ENCODE results near the gene PPIL1. TPM values are rescaled to one million over a fixed set of nuclear protein-coding genes. Genes with fewer than 3 reads are reported as not detected.

The PPIL1 gene
- total RNA-seq, 1 experiment from 2014 or later, result 72.0 TPM

DNA sequence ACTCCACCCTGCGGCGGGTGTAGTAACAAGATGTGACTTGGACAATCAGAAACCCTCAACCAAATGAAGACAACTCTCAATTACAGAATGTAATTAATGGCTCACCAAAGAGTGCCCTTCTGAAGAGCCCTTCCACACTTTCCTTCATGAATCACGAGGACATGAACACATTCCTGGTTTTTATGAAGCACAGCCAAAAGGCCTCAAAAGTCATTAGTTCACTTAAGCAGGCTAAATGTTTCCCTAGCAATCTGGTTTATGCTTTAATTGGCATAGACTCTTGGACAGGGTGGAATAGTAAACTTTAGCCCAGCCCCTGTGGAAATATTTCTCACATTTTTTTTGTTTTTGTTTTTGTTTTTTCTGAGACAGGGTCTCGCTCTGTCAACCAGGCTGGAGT lies 55.8 kb downstream of the PPIL1 start:
- POLR2A ChIA-PET (ENCODE audit: low non-redundant PET), result no interaction called here
- H3K9me3 ChIP-seq (ENCODE audit: low read depth, low read length, poor library complexity, severe bottlenecking), result no peaks in the 10 kb centered on the region
- no peak overlapping the region for H3K4me3 ChIP-seq (ENCODE audit: low read depth, low read length, poor library complexity, severe bottlenecking)
- no peak for TF ChIP-seq EZH2 (IDR thresholded peaks at IDR 0.05; ENCODE audit: borderline replicate concordance, low read depth, low read length, poor library complexity, severe bottlenecking)
- TF ChIP-seq, protein P1, sequence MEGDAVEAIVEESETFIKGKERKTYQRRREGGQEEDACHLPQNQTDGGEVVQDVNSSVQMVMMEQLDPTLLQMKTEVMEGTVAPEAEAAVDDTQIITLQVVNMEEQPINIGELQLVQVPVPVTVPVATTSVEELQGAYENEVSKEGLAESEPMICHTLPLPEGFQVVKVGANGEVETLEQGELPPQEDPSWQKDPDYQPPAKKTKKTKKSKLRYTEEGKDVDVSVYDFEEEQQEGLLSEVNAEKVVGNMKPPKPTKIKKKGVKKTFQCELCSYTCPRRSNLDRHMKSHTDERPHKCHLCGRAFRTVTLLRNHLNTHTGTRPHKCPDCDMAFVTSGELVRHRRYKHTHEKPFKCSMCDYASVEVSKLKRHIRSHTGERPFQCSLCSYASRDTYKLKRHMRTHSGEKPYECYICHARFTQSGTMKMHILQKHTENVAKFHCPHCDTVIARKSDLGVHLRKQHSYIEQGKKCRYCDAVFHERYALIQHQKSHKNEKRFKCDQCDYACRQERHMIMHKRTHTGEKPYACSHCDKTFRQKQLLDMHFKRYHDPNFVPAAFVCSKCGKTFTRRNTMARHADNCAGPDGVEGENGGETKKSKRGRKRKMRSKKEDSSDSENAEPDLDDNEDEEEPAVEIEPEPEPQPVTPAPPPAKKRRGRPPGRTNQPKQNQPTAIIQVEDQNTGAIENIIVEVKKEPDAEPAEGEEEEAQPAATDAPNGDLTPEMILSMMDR (conservative IDR thresholded peaks at IDR 0.05; ENCODE audit: low read depth, low read length), result no peak
- H3K27me3 ChIP-seq (replicated peaks; ENCODE audit: insufficient read depth, low read depth, low read length, poor library complexity), result no peaks in the 10 kb centered on the region
- no peaks in the 10 kb centered on the region for H3K4me1 ChIP-seq (ENCODE audit: insufficient read depth, low read length, poor library complexity, severe bottlenecking)
- H3K36me3 ChIP-seq (ENCODE audit: insufficient read depth, low read length, poor library complexity, severe bottlenecking), result no peaks in the 10 kb centered on the region
- intact Hi-C loops (cut with micrococcal nuclease; ENCODE audit: unreplicated experiment), result no loop called here
- H3K27ac ChIP-seq (ENCODE audit: low read depth, low read length, poor library complexity, severe bottlenecking), result no peak overlapping the region
- CTCF ChIA-PET, result no interaction called here
- no peak for DNase-seq (ENCODE audit: low spot score)
- BruUV-seq (replicated peaks), result no TSS peak

DNA sequence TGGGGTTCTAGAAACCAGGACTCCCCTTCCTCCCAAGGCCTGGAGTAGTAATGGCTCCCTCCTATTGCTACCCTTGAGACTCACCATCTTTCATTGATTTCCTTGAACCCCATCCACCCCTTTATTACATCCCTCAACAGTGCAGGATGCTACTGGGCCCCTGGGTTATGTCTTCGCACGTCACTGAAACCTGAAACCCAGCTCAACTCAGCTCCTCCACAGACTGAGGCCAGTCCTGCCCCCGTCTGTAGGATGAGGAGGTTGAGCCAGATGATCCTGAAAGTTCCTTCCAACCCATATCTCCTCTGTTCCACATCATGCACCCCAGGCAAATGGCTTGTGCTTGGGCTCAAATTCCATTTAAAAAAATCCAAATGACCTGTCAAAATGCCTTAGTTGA lies 56.8 kb downstream of the PPIL1 start:
- H3K9me3 ChIP-seq (ENCODE audit: low read depth, low read length, poor library complexity, severe bottlenecking), result no peaks in the 10 kb centered on the region
- no peaks in the 10 kb centered on the region for H3K27me3 ChIP-seq (replicated peaks; ENCODE audit: insufficient read depth, low read depth, low read length, poor library complexity)
- no TSS peak for BruUV-seq (replicated peaks)
- ChIA-PET POLR2A (ENCODE audit: low non-redundant PET) (interaction anchor here (0.7 kb wide), 1 partner anchor 452 kb away, joined by 3 read pairs; no protein-coding TSS in a partner anchor), CTCF (no interaction called here)
- no peak overlapping the region for H3K27ac ChIP-seq (ENCODE audit: low read depth, low read length, poor library complexity, severe bottlenecking)
- no peaks in the 10 kb centered on the region for H3K36me3 ChIP-seq (ENCODE audit: insufficient read depth, low read length, poor library complexity, severe bottlenecking)
- no peak overlapping the region for H3K4me3 ChIP-seq (ENCODE audit: low read depth, low read length, poor library complexity, severe bottlenecking)
- intact Hi-C loops (cut with micrococcal nuclease; ENCODE audit: unreplicated experiment), result no loop called here
- DNase-seq (ENCODE audit: low spot score), result no peak
- no peak for TF ChIP-seq EZH2 (IDR thresholded peaks at IDR 0.05; ENCODE audit: borderline replicate concordance, low read depth, low read length, poor library complexity, severe bottlenecking)
- TF ChIP-seq, protein P1 (conservative IDR thresholded peaks at IDR 0.05; ENCODE audit: low read depth, low read length), result no peak
- no peaks in the 10 kb centered on the region for H3K4me1 ChIP-seq (ENCODE audit: insufficient read depth, low read length, poor library complexity, severe bottlenecking)

DNA sequence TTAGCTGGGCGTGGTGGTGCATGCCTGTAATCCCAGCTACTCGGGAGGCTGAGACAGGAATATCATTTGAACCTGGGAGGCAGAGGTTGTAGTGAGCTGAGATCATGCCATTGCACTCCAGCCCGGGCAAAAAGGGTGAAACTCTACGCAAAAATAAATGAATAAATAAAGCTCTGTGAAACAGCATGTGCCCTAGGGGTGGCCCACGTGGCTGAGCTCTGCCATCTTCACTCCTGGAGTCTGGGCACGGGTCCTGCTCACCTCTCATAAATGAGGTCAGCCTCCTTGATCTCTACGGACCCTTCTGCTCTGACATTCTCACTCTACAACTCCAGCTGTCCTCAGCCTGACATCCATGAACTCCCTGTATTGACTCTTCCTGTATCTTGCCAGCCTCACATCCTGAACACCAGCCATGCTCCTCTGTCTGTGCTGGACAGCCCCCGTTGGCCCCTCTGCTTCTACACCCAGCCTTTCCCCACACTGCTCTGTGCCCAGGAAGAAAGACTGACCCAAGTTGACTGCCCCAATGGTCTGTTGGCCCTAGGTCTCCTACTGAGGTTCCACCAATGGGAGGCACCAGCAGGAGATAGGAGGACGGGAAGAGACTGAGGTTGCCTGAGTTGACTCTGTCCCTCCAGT lies 57.3 kb downstream of the PPIL1 start:
- CTCF ChIA-PET, result interaction anchor here (0.8 kb wide), 1 partner anchor 393 kb away, joined by 3 read pairs; no protein-coding TSS in a partner anchor
- TF ChIP-seq EZH2 (IDR thresholded peaks at IDR 0.05; ENCODE audit: borderline replicate concordance, low read depth, low read length, poor library complexity, severe bottlenecking), result no peak
- TF ChIP-seq, protein P1 (conservative IDR thresholded peaks at IDR 0.05; ENCODE audit: low read depth, low read length), result no peak
- Histone ChIP-seq H3K9me3 (ENCODE audit: low read depth, low read length, poor library complexity, severe bottlenecking) (no peaks in the 10 kb centered on the region), H3K4me3 (ENCODE audit: low read depth, low read length, poor library complexity, severe bottlenecking) (no peak overlapping the region), H3K4me1 (ENCODE audit: insufficient read depth, low read length, poor library complexity, severe bottlenecking) (no peaks in the 10 kb centered on the region), H3K27ac (ENCODE audit: low read depth, low read length, poor library complexity, severe bottlenecking) (no peak overlapping the region), H3K27me3 (replicated peaks; ENCODE audit: insufficient read depth, low read depth, low read length, poor library complexity) (no peaks in the 10 kb centered on the region), H3K36me3 (ENCODE audit: insufficient read depth, low read length, poor library complexity, severe bottlenecking) (no peaks in the 10 kb centered on the region)
- DNase-seq (ENCODE audit: low spot score), result no peak
- POLR2A ChIA-PET (ENCODE audit: low non-redundant PET), result interaction anchor here (0.7 kb wide), 1 partner anchor 452 kb away, joined by 3 read pairs; no protein-coding TSS in a partner anchor
- BruUV-seq (replicated peaks), result no TSS peak
- intact Hi-C loops (cut with micrococcal nuclease; ENCODE audit: unreplicated experiment), result no loop called here
